GM19043 (cell line): ENCODE data around the gene ERG.

Experiments used
- ATAC-seq: cut with Tn5 transposase; IDR thresholded peaks from one replicate; pipeline ENCODE4 v1.9.1; 2021; ENCODE audit warnings: low read depth; ENCODE audit not compliant: unreplicated experiment

Gene ERG

GRCh38 chr21:38400195-38400919, 97.9 kb downstream of the ERG start:
- no peak for ATAC-seq

- ATAC-seq = no peak
Observed at GRCh38 chr21:38399103-38399502, 99.2 kb downstream of the ERG start.

- no peak for ATAC-seq
Observed at GRCh38 chr21:38396325-38396724, 102.0 kb downstream of the ERG start.

- no peak for ATAC-seq
Observed at GRCh38 chr21:38395581-38395980, 102.7 kb downstream of the ERG start.

- no peak for ATAC-seq
Observed at GRCh38 chr21:38392661-38393060, 105.6 kb downstream of the ERG start.

GRCh38 chr21:38389896-38390295, 108.4 kb downstream of the ERG start:
- no peak for ATAC-seq

DNA sequence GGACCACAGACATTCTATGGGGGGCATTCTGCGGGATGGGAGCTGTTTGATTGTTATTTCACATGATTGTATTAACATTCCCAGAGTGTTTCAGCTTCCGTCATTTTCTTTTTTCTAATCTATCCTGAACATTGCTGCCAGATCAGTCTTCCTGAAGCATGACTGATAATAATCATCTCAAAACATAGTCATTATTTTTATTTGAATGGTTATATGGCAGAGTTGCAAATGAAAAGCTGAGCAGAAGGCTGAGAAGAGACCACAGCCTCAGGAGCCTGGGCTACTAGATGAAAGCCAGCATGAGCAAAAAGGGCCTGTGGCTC, 109.0 kb downstream of the ERG start:
- no peak for ATAC-seq

DNA sequence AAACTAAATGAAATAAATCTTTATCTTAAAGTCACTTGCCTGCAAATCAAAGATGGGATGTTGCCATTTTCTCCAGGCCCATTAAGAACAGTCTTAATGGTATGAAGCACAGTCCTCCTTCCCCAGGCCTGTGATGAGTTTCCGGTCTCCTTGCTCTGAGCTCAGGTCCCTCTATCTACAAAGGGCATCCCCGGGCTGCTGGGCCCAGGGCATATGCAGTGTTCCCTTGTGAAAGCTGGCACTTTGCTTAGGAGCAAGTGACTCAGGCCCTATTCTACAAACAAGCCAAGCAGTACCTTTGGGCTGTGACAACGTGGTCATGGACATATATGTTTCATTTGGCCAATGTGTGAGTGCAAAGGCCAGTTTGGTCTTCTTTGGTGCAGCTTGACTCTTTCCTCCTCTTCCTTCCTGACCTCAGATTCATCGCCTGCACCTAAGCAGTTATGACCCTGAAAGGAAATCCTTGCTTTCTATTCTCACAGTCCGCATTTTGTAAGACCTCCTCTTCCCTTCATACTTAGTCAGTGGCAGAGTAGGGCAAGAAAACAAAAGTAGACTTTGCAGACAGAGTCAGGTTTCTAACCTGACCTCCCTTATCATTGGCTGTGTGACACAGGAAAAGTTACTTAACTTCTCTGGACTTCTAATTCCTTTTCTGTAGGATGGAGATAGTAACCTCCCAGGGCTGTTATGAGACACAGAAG, 109.5 kb downstream of the ERG start:
- no peak for ATAC-seq

GRCh38 chr21:38388203-38388602, 110.1 kb downstream of the ERG start:
- ATAC-seq = no peak

- no peak for ATAC-seq
Observed at GRCh38 chr21:38386967-38387366, 111.3 kb downstream of the ERG start.

- ATAC-seq = no peak
Observed at GRCh38 chr21:38385427-38386175, 112.7 kb downstream of the ERG start.

GRCh38 chr21:38384675-38385426, 113.4 kb downstream of the ERG start:
- ATAC-seq = no peak

DNA sequence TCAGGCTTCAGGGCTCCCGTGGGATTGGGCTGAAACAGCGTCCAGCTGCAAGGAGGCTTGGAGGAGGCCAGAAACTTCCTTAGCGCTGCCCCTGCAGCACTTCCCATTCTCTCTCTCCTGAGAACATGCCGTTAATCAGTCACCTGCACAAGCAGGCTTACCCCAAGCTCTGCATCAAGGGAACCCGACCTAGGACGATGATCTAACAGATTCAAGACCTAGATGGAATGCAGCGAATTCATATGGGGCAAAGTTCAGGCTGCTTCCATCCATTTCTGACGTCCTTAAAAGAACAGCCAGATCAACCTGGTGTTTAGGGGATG, 114.1 kb downstream of the ERG start:
- ATAC-seq = no peak

DNA sequence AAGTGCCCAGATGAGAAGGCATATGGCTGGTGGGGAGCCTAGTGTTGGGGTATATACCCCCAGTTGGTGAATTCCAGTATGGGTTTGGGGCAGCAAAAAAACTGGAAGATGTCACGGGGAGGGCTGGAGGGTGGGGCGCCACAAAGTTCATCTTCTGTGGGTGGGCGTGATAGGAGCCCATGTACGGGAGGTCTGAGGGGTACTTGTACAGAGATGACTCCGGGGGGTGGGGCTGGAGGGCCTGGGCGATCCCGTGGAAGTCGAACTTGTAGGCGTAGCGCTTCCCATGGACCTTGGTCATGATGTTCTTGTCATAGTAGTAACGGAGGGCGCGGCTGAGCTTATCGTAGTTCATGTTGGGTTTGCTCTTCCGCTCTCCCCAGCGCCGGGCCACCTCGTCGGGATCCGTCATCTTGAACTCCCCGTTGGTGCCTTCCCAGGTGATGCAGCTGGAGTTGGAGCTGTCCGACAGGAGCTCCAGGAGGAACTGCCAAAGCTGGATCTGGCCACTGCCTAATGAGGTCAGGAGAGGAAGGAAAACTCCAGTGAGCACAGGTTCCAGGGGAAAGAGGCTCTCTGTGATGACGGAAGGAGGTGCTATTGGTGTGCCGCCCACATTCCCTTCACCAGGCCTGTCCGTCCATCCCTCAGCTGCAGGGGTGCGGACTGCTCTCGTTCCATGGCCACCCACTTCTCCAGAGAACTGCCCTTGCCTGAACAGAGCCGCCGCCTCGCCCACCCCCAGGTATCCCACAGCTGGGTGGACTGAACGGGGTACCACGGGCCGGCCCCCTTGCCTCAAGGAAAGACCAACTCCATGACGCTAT, 114.7 kb downstream of the ERG start:
- no peak for ATAC-seq

DNA sequence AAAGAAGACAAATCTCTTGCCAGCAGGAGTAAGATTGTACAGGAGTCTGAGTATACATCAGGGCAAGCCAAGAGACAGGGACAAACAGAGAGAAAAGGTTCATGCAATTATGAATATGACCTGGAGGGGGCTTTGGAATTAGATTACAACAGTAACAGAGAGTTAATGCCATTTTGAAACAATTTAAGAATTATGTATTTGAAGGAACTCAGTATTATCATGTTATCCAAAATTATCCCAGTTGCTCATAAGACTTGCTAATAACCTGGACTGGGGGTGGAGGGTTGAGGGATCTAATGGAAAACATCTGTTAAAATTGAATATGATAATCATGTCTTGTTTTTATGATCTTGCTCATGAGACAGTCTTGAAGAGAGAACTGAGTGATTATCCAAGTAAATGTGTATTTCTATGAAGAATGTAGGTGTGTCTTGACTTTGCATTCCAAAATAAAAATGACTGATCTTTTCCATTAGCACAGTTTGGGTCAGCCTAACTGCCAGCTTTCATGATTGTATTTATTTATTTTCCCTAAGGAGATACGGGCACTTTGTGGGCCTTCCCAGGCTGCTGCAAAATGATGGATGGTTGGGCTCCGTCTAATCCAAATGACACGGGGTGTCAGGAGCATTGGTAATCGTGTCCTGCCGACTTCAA, 117.7 kb downstream of the ERG start:
- ATAC-seq = no peak

- no peak for ATAC-seq
Observed at GRCh38 chr21:38379147-38379546, 119.1 kb downstream of the ERG start.

GRCh38 chr21:38377165-38378088, 120.8 kb downstream of the ERG start:
- no peak for ATAC-seq

DNA sequence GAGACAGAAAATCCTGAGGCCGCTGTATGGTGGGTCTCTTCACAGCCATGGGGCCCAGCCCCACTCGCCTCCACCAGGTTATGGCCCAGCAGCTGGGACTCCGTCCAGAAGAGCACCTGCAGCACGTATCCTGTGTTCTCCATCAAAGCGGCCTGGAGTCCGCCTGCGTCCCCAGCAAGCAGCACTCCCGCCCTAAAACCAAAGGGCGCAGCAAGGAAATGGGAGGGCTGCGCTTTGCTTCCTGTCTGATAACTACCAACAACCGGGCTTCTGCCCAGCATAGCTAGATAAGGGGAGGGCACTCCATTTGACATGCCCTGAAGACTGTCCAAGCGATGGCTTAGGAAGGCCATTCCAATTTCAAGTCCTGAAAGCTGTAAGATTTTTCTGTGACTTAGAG, 121.6 kb downstream of the ERG start:
- no peak for ATAC-seq

DNA sequence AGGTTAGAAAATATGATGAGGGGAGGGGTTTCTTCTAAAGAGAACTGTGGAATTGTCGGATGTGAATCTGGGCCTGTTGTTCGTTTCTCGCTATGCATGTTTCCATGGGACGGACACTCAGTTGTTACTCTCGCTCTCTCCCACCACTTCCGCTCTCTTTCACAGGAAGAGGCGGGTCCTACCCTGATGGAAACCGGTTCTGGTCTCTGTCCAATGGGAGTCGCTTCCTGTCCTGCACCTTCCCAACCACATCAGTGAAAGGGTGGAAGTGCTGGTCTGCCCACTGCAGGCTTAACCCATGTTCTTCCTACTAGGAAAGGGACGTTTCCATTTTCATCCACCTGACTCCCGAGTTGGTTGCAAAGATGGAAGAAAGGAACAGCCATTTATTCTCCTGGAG, 122.0 kb downstream of the ERG start:
- no peak for ATAC-seq
